Measurements from ENCODE around the gene TCF7L1.

Gene TCF7L1

DNA sequence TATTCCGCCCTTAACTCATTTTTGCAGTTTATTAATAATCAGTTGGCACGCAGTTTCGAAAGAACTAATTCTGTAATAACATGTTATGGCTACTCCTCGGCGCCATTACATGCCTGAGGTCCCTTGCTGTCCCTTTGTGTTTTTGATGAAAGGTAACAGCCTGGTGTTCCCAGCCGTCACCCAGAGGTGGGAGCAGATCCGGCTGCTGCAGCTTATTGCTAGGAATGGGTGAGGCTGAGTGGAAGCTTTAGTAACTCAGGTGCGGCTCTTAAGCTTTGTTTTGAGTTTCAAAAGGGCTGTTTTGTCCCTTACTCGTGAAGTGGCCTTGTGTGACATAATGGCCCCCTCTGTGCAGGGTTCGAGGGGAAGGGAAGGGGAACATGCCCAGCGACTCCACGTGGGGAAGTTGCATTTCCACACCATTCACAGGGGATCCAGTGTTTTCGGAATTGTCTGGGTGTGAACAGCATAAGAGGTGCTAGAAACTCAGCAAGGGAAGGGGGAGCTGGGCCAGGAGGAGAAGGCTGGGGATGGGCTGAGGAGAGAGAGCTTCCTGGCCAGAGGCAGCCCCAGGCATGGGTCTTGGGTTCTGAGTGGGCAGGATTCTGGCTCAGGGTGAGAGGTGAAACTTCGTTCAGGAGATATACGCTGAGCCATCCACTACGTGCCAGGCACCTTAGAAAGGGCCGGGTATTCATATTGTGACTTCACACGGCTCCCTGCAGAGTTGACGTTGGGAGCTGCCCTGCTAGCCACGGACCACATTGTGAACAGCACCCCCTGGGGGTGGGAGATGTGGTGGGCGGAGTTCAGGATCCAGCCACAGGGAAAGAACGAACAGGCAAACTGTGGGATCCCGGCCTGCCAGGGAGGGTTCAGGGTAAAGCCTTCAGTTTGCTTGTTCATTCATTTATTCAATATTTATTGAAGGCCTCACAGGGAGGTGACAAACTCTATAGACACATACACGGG lies 110.2 kb downstream of the TCF7L1 start:
- peak; percentile 25 to 40 for DNase-seq

DNA sequence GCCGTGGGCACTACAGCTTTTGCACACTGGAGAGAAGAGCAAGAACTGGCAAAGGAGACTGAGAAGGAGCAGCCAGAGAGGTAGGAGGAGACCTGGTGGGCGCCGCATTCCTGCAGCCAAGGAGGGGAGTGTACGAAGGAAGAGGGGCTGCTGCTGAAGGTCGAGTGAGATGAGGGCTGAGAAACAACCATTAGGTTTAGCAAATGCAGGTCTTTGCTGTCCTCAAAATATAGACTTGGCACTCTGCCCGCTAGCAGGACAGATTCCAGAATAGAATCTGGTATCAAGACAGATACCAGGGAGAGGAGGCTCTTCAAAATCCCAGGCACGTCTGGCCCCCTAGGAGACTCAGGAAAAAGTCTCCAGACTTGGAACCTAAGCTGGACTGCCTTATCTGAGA lies 111.6 kb downstream of the TCF7L1 start:
- no peak for DNase-seq
- TF ChIP-seq POLR2A (IDR thresholded peaks at IDR 0.05; ENCODE audit: low read length), result no peak
- no peak for TF ChIP-seq GATA1 (IDR thresholded peaks at IDR 0.05; ENCODE audit: low read depth, low read length)

More for the DNA sequence above, 110.2 kb downstream of the TCF7L1 start:
- no peak for TF ChIP-seq GATA1 (IDR thresholded peaks at IDR 0.05; ENCODE audit: low read depth, low read length)
- TF ChIP-seq POLR2A (IDR thresholded peaks at IDR 0.05; ENCODE audit: low read length), result no peak

- TF ChIP-seq GATA1 (IDR thresholded peaks at IDR 0.05; ENCODE audit: low read depth, low read length), result no peak
- no peak for TF ChIP-seq POLR2A (IDR thresholded peaks at IDR 0.05; ENCODE audit: low read length)
- no peak for DNase-seq
Measured at GRCh38 chr2:85245891-85246290, 112.7 kb downstream of the TCF7L1 start.

DNA sequence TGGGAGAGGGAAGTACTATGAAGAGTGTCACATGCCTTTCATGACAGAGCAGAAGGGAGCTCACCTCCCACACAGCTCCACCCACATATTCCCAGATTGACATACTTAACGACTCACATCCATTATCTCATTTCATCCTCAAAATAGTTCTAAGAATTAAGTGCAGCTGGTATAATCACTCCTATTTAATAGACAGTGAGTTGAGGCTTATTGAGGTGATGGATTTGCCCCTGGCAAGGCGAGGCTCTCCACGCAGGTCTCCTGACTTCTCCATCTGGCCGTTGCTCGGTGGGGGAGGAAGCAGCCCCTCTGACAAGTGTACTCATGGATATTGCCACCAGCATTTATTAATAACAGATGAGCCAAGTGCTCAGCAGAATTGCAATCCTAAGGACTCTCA lies 113.2 kb downstream of the TCF7L1 start:
- no peak for TF ChIP-seq GATA1 (IDR thresholded peaks at IDR 0.05; ENCODE audit: low read depth, low read length)
- no peak for TF ChIP-seq POLR2A (IDR thresholded peaks at IDR 0.05; ENCODE audit: low read length)

GRCh38 chr2:85247610-85248009 lies 114.4 kb downstream of the TCF7L1 start:
- no peak for DNase-seq
- no peak for TF ChIP-seq GATA1 (IDR thresholded peaks at IDR 0.05; ENCODE audit: low read depth, low read length)
- no peak for TF ChIP-seq POLR2A (IDR thresholded peaks at IDR 0.05; ENCODE audit: low read length)

More for the DNA sequence above, 113.2 kb downstream of the TCF7L1 start:
- no peak for DNase-seq

- TF ChIP-seq POLR2A (IDR thresholded peaks at IDR 0.05; ENCODE audit: low read length) (no peak), GATA1 (IDR thresholded peaks at IDR 0.05; ENCODE audit: low read depth, low read length) (no peak)
- no peak for DNase-seq
Measured at GRCh38 chr2:85248773-85249509, 115.7 kb downstream of the TCF7L1 start.

DNA sequence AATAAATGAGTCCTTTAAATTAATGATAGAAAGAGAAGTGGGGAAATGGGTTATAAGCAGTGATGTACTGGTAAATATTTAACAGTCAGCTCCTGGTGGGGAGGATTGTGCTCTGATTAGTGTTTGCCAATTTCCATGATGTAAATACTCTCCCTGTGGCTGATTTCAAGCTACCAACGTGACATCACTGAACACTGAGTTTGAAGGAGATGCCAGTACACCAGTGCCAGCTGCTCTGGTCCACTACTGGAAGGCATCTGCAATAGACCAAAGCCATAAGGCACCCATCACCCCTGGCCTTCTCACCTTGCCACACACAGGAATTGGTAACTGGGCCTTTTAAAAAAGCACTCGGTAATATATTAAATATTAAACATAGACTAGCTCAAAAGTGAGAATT lies 116.9 kb downstream of the TCF7L1 start:
- TF ChIP-seq GATA1 (IDR thresholded peaks at IDR 0.05; ENCODE audit: low read depth, low read length) (no peak), POLR2A (IDR thresholded peaks at IDR 0.05; ENCODE audit: low read length) (no peak)
- DNase-seq, result no peak

GRCh38 chr2:85251070-85251616 lies 118.0 kb downstream of the TCF7L1 start:
- TF ChIP-seq POLR2A (IDR thresholded peaks at IDR 0.05; ENCODE audit: low read length) (no peak), GATA1 (IDR thresholded peaks at IDR 0.05; ENCODE audit: low read depth, low read length) (no peak)
- no peak for DNase-seq

- TF ChIP-seq POLR2A (IDR thresholded peaks at IDR 0.05; ENCODE audit: low read length) (no peak), GATA1 (IDR thresholded peaks at IDR 0.05; ENCODE audit: low read depth, low read length) (no peak)
- DNase-seq, result no peak
Measured at GRCh38 chr2:85253890-85254289, 120.7 kb downstream of the TCF7L1 start.

- DNase-seq, result no peak
- TF ChIP-seq GATA1 (IDR thresholded peaks at IDR 0.05; ENCODE audit: low read depth, low read length), result no peak
- no peak for TF ChIP-seq POLR2A (IDR thresholded peaks at IDR 0.05; ENCODE audit: low read length)
Measured at GRCh38 chr2:85254540-85255300, 121.5 kb downstream of the TCF7L1 start.

GRCh38 chr2:85255456-85255812 lies 122.2 kb downstream of the TCF7L1 start:
- DNase-seq, result no peak
- TF ChIP-seq GATA1 (IDR thresholded peaks at IDR 0.05; ENCODE audit: low read depth, low read length), result no peak
- no peak for TF ChIP-seq POLR2A (IDR thresholded peaks at IDR 0.05; ENCODE audit: low read length)

DNA sequence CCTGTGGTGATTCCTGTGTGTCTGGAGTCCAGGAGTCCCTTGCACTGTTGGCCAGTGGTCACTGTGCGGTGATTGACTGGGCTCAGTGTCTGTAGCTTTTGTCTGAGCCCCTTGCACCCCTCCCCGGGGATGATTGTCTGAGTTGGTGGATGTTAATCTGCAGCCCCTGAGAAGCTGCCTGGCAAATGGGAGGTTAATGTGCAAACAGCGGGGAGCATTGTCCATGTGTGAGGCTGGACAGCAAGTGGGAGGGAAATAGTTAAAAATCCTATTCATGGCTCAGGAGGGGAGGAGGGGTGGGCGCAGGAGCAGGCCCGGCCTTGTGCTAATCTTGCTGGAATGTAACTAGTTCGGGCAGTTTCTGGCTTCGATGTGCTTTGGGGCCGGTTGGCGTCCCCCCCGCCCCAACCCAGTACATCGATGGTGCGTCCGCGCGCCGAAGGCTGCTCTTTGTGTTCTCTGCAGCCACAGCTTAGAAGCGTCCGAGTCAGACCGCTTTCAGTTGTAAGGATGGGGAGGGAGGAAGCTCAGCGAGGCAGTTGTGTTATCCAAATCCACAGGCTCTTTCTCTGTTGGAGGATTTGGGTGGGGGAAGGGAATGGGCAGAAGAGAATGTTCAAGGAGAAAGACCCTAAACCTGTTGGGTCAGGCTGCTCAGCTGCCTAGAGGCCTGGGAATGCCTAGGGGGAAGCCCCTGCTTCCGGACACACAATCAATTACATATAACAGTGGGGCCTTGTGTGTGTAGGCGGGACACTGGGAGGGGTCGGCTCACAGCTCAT lies 122.8 kb downstream of the TCF7L1 start:
- TF ChIP-seq GATA1 (IDR thresholded peaks at IDR 0.05; ENCODE audit: low read depth, low read length) (no peak), POLR2A (IDR thresholded peaks at IDR 0.05; ENCODE audit: low read length) (no peak)
- DNase-seq, result no peak

All from erythroblast (primary cell).